T-helper 22 cell (primary cell): ENCODE measurements around the gene ATP5F1C.

Source experiments
- DNase-seq: peaks from one replicate; pipeline ENCODE4 v3.0.0-alpha.2; 2020; ENCODE audit warnings: low read depth

The ATP5F1C gene

GRCh38 chr10:7853226-7853842 is 65.4 kb downstream of the ATP5F1C start:
- DNase-seq, result no peak

- no peak for DNase-seq
These were observed 65.9 kb downstream of the ATP5F1C start for GRCh38 chr10:7853890-7854289.

GRCh38 chr10:7855205-7855604 is 67.2 kb downstream of the ATP5F1C start:
- no peak for DNase-seq

GRCh38 chr10:7856678-7857077 is 68.7 kb downstream of the ATP5F1C start:
- no peak for DNase-seq

- DNase-seq, result no peak
These were observed 69.3 kb downstream of the ATP5F1C start for GRCh38 chr10:7857262-7857661.
